Left lung (tissue), 14 donors: Measurements from ENCODE around the gene CEACAM6. TPM values are rescaled to one million over a fixed set of nuclear protein-coding genes. Genes with fewer than 3 reads are reported as not detected.

Experiments used
- ATAC-seq: fragments of 200-7000 bp; cut with Tn5 transposase; one replicate; pipeline ENCODE4 v1.9.1; 2020; ENCODE audit warnings: moderate library complexity
- DNase-seq, 4 donors: peaks; one replicate each; pipeline ENCODE4 v3.0.0-alpha.2; 2013 to 2020
- H3K27ac ChIP-seq, 2 donors: fragments of 200-600 bp; sonication (generic) in 1 of 2; one replicate each; pipeline versions ENCODE4 v1.5.0 to v1.8.0; 2020 to 2021
- H3K27me3 ChIP-seq, 2 donors: fragments of 200-600 bp; sonication (generic) in 1 of 2; one replicate each; pipeline versions ENCODE4 v1.5.0 to v1.8.0; 2020 to 2021
- H3K36me3 ChIP-seq, 2 donors: fragments of 200-600 bp; sonication (generic) in 1 of 2; one replicate each; pipeline versions ENCODE4 v1.5.0 to v1.8.0; 2020 to 2021
- H3K4me1 ChIP-seq, 2 donors: fragments of 200-600 bp; one replicate each; pipeline ENCODE4 v1.8.0; 2021
- H3K4me3 ChIP-seq, 2 donors: fragments of 200-600 bp; sonication (generic) in 1 of 2; one replicate each; pipeline versions ENCODE4 v1.5.0 to v1.8.0; 2020 to 2021; ENCODE audit warnings: mild to moderate bottlenecking in 1 of 2
- H3K9me3 ChIP-seq, 2 donors: fragments of 200-600 bp; sonication (generic) in 1 of 2; one replicate each; pipeline versions ENCODE4 v1.5.0 to v1.8.0; 2020 to 2021
- intact Hi-C, 2 donors: fragments of 100-400 bp; cut with DNase I; formaldehyde crosslinking; loops; one replicate each; pipeline versions ENCODE4 v1.11.2 to v1.14.2; 2022
- long read RNA-seq, 12 donors: library from polyadenylated mRNA in 2 of 12; unstranded in 2 of 12; transcript quantifications; one replicate each; pipeline ENCODE4 v2.0.0 and lab custom pipeline, GENCODE V29; 2019 to 2026
- polyA plus RNA-seq, 6 donors: library from polyadenylated mRNA; unstranded; fragments of 120-200 nt; gene quantifications; one replicate each; pipeline ENCODE4 v1.2.1, GENCODE V29; 2013; ENCODE audit not compliant: insufficient read length in 6 of 6
- total RNA-seq, 2 donors: library from RNA; stranded (reverse); fragmentation: NEBNext Ultra II Directional; extraction: Animal tissue kit (Norgen Biotek cat#: 25700); gene quantifications; one replicate each; pipeline ENCODE4 v1.2.1, GENCODE V29; 2021
- TF ChIP-seq, protein P1 (sequence below), 2 donors: fragments of 200-600 bp; sonication (generic) in 1 of 2; IDR thresholded peaks; one replicate each; pipeline versions ENCODE4 v1.5.0 to v1.8.0; 2021; ENCODE audit warnings: antibody characterized with exemption in 2 of 2
- donor health status: DM: no; HTN: yes; CAD: no.
- donor health status: DM: no; HTN: no; CAD: no.

CEACAM6 gene
- total RNA-seq = 1,000 to 10,000 TPM in 1 of 2 donors, 100 to 1,000 TPM in 1; 367 to 1,560 TPM
- polyA plus RNA-seq = 1 to 10 TPM; 2.1 to 3.7 (median 3.3) TPM
- long read RNA-seq, donor 1 = 0 reads
- long read RNA-seq, donor 2 = 0 reads
- long read RNA-seq, donor 3 = 0 reads
- long read RNA-seq, donor 4, transcript CEACAM6-201 (6 exons, 2,700 nt) = major isoform, 74 of 135 reads
- long read RNA-seq, donor 4, partial matches to known transcripts = 28 of 135 reads
- long read RNA-seq, donor 4, other reads (novel, unspliced or antisense) = 33 of 135 reads
- long read RNA-seq, donor 5 = 0 reads
- long read RNA-seq, donor 6, partial matches to known transcripts = 0 of 1 reads
- long read RNA-seq, donor 6, other reads (novel, unspliced or antisense) = 0 of 1 reads
- long read RNA-seq, donor 7 = 0 reads
- long read RNA-seq, donor 8 = 0 reads
- long read RNA-seq, donor 9 = 0 reads
- long read RNA-seq, donor 10, transcript CEACAM6-201 (6 exons, 2,700 nt) = major isoform, 18 of 25 reads
- long read RNA-seq, donor 10, partial matches to known transcripts = 6 of 25 reads
- long read RNA-seq, donor 10, other reads (novel, unspliced or antisense) = 1 of 25 reads
- long read RNA-seq, donor 11 = 0 reads
- long read RNA-seq, donor 12 = 0 reads

- DNase-seq = peak in 1 of 4 donors; percentile 72
- Histone ChIP-seq H3K4me1 (peaks cover 0 to 32% of the 10 kb centered on the region in 2 donors), H3K9me3 (no peaks in the 10 kb centered on the region), H3K36me3 (no peaks in the 10 kb centered on the region), H3K27ac (peak within 1 kb of the TSS; percentile 71 to 80), H3K4me3 (peak within 1 kb of the TSS; percentile 15 to 33), H3K27me3 (peaks cover 0 to 23% of the 10 kb centered on the region in 2 donors)
- TF ChIP-seq, protein P1, sequence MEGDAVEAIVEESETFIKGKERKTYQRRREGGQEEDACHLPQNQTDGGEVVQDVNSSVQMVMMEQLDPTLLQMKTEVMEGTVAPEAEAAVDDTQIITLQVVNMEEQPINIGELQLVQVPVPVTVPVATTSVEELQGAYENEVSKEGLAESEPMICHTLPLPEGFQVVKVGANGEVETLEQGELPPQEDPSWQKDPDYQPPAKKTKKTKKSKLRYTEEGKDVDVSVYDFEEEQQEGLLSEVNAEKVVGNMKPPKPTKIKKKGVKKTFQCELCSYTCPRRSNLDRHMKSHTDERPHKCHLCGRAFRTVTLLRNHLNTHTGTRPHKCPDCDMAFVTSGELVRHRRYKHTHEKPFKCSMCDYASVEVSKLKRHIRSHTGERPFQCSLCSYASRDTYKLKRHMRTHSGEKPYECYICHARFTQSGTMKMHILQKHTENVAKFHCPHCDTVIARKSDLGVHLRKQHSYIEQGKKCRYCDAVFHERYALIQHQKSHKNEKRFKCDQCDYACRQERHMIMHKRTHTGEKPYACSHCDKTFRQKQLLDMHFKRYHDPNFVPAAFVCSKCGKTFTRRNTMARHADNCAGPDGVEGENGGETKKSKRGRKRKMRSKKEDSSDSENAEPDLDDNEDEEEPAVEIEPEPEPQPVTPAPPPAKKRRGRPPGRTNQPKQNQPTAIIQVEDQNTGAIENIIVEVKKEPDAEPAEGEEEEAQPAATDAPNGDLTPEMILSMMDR (IDR thresholded peaks at IDR 0.05) = no peak
- peak; percentile 45 for ATAC-seq
- intact Hi-C loops = no loop called here
Measured at GRCh38 chr19:41755328-41755913, at the start of gene CEACAM6. Gene CEACAM6 (plus strand): TSS chr19:41755530. CDS start chr19:41755639, 109 bp downstream.

DNA sequence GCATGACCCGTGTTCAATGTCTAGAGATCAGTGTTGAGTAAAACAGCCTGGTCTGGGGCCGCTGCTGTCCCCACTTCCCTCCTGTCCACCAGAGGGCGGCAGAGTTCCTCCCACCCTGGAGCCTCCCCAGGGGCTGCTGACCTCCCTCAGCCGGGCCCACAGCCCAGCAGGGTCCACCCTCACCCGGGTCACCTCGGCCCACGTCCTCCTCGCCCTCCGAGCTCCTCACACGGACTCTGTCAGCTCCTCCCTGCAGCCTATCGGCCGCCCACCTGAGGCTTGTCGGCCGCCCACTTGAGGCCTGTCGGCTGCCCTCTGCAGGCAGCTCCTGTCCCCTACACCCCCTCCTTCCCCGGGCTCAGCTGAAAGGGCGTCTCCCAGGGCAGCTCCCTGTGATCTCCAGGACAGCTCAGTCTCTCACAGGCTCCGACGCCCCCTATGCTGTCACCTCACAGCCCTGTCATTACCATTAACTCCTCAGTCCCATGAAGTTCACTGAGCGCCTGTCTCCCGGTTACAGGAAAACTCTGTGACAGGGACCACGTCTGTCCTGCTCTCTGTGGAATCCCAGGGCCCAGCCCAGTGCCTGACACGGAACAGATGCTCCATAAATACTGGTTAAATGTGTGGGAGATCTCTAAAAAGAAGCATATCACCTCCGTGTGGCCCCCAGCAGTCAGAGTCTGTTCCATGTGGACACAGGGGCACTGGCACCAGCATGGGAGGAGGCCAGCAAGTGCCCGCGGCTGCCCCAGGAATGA is 48.4 kb upstream of the CEACAM6 start:
- Histone ChIP-seq H3K27ac (no peak overlapping the region), H3K36me3 (no peaks in the 10 kb centered on the region), H3K27me3 (peaks cover 0 to 61% of the 10 kb centered on the region in 2 donors), H3K4me1 (peaks cover 0 to 4% of the 10 kb centered on the region in 2 donors), H3K9me3 (no peaks in the 10 kb centered on the region), H3K4me3 (peak overlapping the region in 1 of 2 donors; percentile 30)
- intact Hi-C loops = no loop called here
- TF ChIP-seq, protein P1 (IDR thresholded peaks at IDR 0.05) = peak; percentile 56 to 91
- ATAC-seq (peak; percentile 97), DNase-seq (peak in 3 of 4 donors; percentile 30 to 92 (median 64))

- H3K4me3 ChIP-seq = no peak overlapping the region
- H3K9me3 ChIP-seq = no peaks in the 10 kb centered on the region
- TF ChIP-seq, protein P1 (IDR thresholded peaks at IDR 0.05) = no peak
- intact Hi-C loops = no loop called here
- H3K27ac ChIP-seq = no peak overlapping the region
- DNase-seq (no peak), ATAC-seq (no peak)
- H3K36me3 ChIP-seq = no peaks in the 10 kb centered on the region
- peaks cover 0 to 4% of the 10 kb centered on the region in 2 donors for H3K4me1 ChIP-seq
- H3K27me3 ChIP-seq = peaks cover 0 to 56% of the 10 kb centered on the region in 2 donors
Measured at GRCh38 chr19:41707502-41707812, 47.9 kb upstream of the CEACAM6 start.

- ATAC-seq (no peak), DNase-seq (no peak)
- intact Hi-C loops = no loop called here
- no peak overlapping the region for H3K27ac ChIP-seq
- H3K4me1 ChIP-seq = peaks cover 0 to 4% of the 10 kb centered on the region in 2 donors
- no peak overlapping the region for H3K4me3 ChIP-seq
- H3K9me3 ChIP-seq = no peaks in the 10 kb centered on the region
- H3K27me3 ChIP-seq = peaks cover 0 to 56% of the 10 kb centered on the region in 2 donors
- TF ChIP-seq, protein P1 (IDR thresholded peaks at IDR 0.05) = no peak
- no peaks in the 10 kb centered on the region for H3K36me3 ChIP-seq
Measured at GRCh38 chr19:41707871-41708371, 47.4 kb upstream of the CEACAM6 start.
